ENCODE data around the gene MCHR1. TPM values are rescaled to one million over a fixed set of nuclear protein-coding genes. Genes with fewer than 3 reads are reported as not detected.
A peak's percentile ranks its signal among the peaks of the same experiment; 100 is the strongest.

The MCHR1 gene
- polyA plus RNA-seq, 4 donors = 0.04 to 0.39 TPM; not detected in 2

DNA sequence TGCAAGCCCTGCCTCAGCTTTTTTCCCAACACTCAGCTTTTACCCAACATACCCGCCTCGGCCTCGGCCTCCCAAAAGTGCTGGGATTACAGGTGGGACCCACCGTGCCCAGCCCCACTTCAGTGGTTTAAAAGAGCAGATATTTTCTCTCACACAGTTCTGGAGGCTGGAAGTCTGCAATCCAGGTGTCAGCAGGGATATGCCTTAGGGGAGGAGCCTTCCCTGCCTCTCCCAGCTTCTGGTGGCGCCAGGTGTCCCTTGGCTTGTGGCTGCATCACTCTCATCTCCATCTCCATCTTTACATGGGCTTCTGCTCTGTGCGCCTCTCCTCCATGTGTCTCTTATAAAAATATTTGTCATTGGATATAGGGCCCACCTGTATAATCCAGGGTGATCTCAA is 50.0 kb downstream of the MCHR1 start:
- H3K4me1 ChIP-seq (ENCODE audit: control insufficient read depth in 3 of 3, insufficient read depth in 2 of 3, low read depth in 1 of 3, low read length in 2 of 3) = peaks cover 0 to 35% (median 0%) of the 10 kb centered on the region in 3 donors
- DNase-seq = no peak
- peaks cover 0 to 12% of the 10 kb centered on the region in 2 donors for H3K9me3 ChIP-seq (ENCODE audit: control insufficient read depth in 2 of 2, insufficient read depth in 1 of 2, low read depth in 1 of 2, low read length in 1 of 2)
- H3K27ac ChIP-seq (ENCODE audit: low read depth in 1 of 3, low read length in 2 of 3) = peak overlapping the region in 1 of 3 donors; percentile 76
- FAIRE-seq = no peak
- WGBS, 3 donors = 79 to 96% (median 85%) methylated on average over 6 of the region's 6 CpGs
- no peak overlapping the region for H3K4me3 ChIP-seq (ENCODE audit: low read depth in 1 of 3, low read length in 3 of 3)
- H3K36me3 ChIP-seq (ENCODE audit: control insufficient read depth in 3 of 3, insufficient read depth in 2 of 3, low read depth in 1 of 3, low read length in 3 of 3) = no peaks in the 10 kb centered on the region
- no peaks in the 10 kb centered on the region for H3K27me3 ChIP-seq (ENCODE audit: control insufficient read depth in 3 of 3, insufficient read depth in 3 of 3, low read length in 3 of 3)

Other genes starting within 250 kb of the MCHR1 start
- gene MRTFA, start 42.8 kb upstream of the MCHR1 start, polyA plus RNA-seq = 10 to 100 TPM; 11.9 to 20.0 (median 14.1) TPM
- 10 to 100 TPM in 2 of 4 donors, 1 to 10 TPM in 2; 8.1 to 18.5 (median 11.0) TPM for gene SLC25A17, start 139.9 kb downstream of the MCHR1 start, polyA plus RNA-seq
- 100 to 1,000 TPM in 3 of 4 donors, 10 to 100 TPM in 1; 69.6 to 585 (median 127) TPM for gene ST13, start 177.2 kb downstream of the MCHR1 start, polyA plus RNA-seq
- 10 to 100 TPM in 1 of 4 donors, 1 to 10 TPM in 2, under 1 TPM in 1; 0.89 to 11.9 (median 2.6) TPM for gene XPNPEP3, start 177.7 kb downstream of the MCHR1 start, polyA plus RNA-seq
- gene DNAJB7, start 182.6 kb downstream of the MCHR1 start, polyA plus RNA-seq = 1 to 10 TPM in 1 of 4 donors, under 1 TPM in 3; 0.25 to 1.6 (median 0.72) TPM

All from small intestine (tissue), 7 donors.